MG63 (cell line): ENCODE measurements around the gene CFAP410. TPM values are rescaled to one million over a fixed set of nuclear protein-coding genes. Genes with fewer than 3 reads are reported as not detected.
A peak's percentile ranks its signal among the peaks of the same experiment; 100 is the strongest.
"Not testable (repeated sequence)": the region's sequence is repeated elsewhere in the genome, so short reads cannot be mapped to it uniquely, and the experiment has no call there.

Experiments used
- DNase-seq: peaks from one replicate; pipeline ENCODE4 v3.0.0-alpha.2; 2020
- H3K27me3 ChIP-seq: fragments of 250-450 bp; sonication (Bioruptor Pico); 2 replicates; pipeline ENCODE4 v1.5.1; 2020; ENCODE audit warnings: mild to moderate bottlenecking, moderate library complexity
- H3K36me3 ChIP-seq: fragments of 250-450 bp; sonication (Bioruptor Pico); 2 replicates; pipeline ENCODE4 v1.5.1; 2020; ENCODE audit warnings: mild to moderate bottlenecking, moderate library complexity
- H3K4me3 ChIP-seq: fragments of 250-450 bp; sonication (Bioruptor Pico); 2 replicates; pipeline ENCODE4 v1.5.1; 2020; ENCODE audit warnings: mild to moderate bottlenecking, moderate library complexity
- H3K9me3 ChIP-seq: fragments of 250-450 bp; sonication (Bioruptor Pico); 2 replicates; pipeline ENCODE4 v1.5.1; 2020; ENCODE audit warnings: mild to moderate bottlenecking, moderate library complexity
- total RNA-seq: library from RNA; depleted of rRNA; stranded (reverse); fragments of >200 nt; shearing (Covaris generic); gene quantifications from 2 replicates; pipeline ENCODE4 v1.2.3, GENCODE V29; 2014; ENCODE audit warnings: low replicate concordance

Gene CFAP410
- total RNA-seq, 1 experiment from 2014 or later, result 34.9 TPM

GRCh38 chr21:44374601-44375280 is 35.6 kb upstream of the CFAP410 start:
- H3K27me3 ChIP-seq, result peaks cover 28% of the 10 kb centered on the region
- H3K36me3 ChIP-seq, result no peaks in the 10 kb centered on the region
- H3K9me3 ChIP-seq, result no peaks in the 10 kb centered on the region
- no peak overlapping the region for H3K4me3 ChIP-seq
- DNase-seq, result no peak

- no peak for DNase-seq
- H3K9me3 ChIP-seq, result no peaks in the 10 kb centered on the region
- no peaks in the 10 kb centered on the region for H3K36me3 ChIP-seq
- no peak overlapping the region for H3K4me3 ChIP-seq
- peaks cover 17% of the 10 kb centered on the region for H3K27me3 ChIP-seq
These were observed 33.4 kb upstream of the CFAP410 start for GRCh38 chr21:44372616-44373015.

GRCh38 chr21:44371596-44371995 is 32.4 kb upstream of the CFAP410 start:
- Histone ChIP-seq H3K36me3 (no peaks in the 10 kb centered on the region), H3K27me3 (peaks cover 14% of the 10 kb centered on the region), H3K4me3 (no peak overlapping the region), H3K9me3 (no peaks in the 10 kb centered on the region)
- no peak for DNase-seq

GRCh38 chr21:44370786-44371410 is 31.7 kb upstream of the CFAP410 start:
- peaks cover 12% of the 10 kb centered on the region for H3K27me3 ChIP-seq
- DNase-seq, result no peak
- no peaks in the 10 kb centered on the region for H3K36me3 ChIP-seq
- no peaks in the 10 kb centered on the region for H3K9me3 ChIP-seq
- H3K4me3 ChIP-seq, result no peak overlapping the region

- H3K4me3 ChIP-seq, result no peak overlapping the region
- no peaks in the 10 kb centered on the region for H3K9me3 ChIP-seq
These were observed 31.0 kb upstream of the CFAP410 start for GRCh38 chr21:44370027-44370735.

GRCh38 chr21:44368711-44369446 is 29.7 kb upstream of the CFAP410 start:
- no peaks in the 10 kb centered on the region for H3K36me3 ChIP-seq

More at GRCh38 chr21:44370027-44370735, 31.0 kb upstream of the CFAP410 start:
- no peaks in the 10 kb centered on the region for H3K36me3 ChIP-seq
- peak; percentile 31 for DNase-seq
- peaks cover 12% of the 10 kb centered on the region for H3K27me3 ChIP-seq

GRCh38 chr21:44366586-44367211 is 27.5 kb upstream of the CFAP410 start:
- DNase-seq, result no peak
- Histone ChIP-seq H3K36me3 (no peaks in the 10 kb centered on the region), H3K4me3 (no peak overlapping the region), H3K27me3 (peaks cover 6% of the 10 kb centered on the region), H3K9me3 (peaks cover 9% of the 10 kb centered on the region)

More at GRCh38 chr21:44368711-44369446, 29.7 kb upstream of the CFAP410 start:
- Histone ChIP-seq H3K4me3 (no peak overlapping the region), H3K9me3 (no peaks in the 10 kb centered on the region), H3K27me3 (peaks cover 6% of the 10 kb centered on the region)
- no peak for DNase-seq

- Histone ChIP-seq H3K27me3 (peaks cover 5% of the 10 kb centered on the region), H3K9me3 (peaks cover 9% of the 10 kb centered on the region), H3K4me3 (no peak overlapping the region), H3K36me3 (no peaks in the 10 kb centered on the region)
- no peak for DNase-seq
These were observed 26.9 kb upstream of the CFAP410 start for GRCh38 chr21:44365967-44366585.

- peaks cover 5% of the 10 kb centered on the region for H3K27me3 ChIP-seq
- H3K4me3 ChIP-seq, result no peak overlapping the region
- peaks cover 9% of the 10 kb centered on the region for H3K9me3 ChIP-seq
- no peaks in the 10 kb centered on the region for H3K36me3 ChIP-seq
- no peak for DNase-seq
These were observed 26.2 kb upstream of the CFAP410 start for GRCh38 chr21:44365251-44365966.

GRCh38 chr21:44364151-44365053 is 25.2 kb upstream of the CFAP410 start:
- H3K9me3 ChIP-seq, result peaks cover 9% of the 10 kb centered on the region
- H3K4me3 ChIP-seq, result no peak overlapping the region
- peaks cover 5% of the 10 kb centered on the region for H3K27me3 ChIP-seq
- H3K36me3 ChIP-seq, result no peaks in the 10 kb centered on the region
- DNase-seq, result no peak

- no peak overlapping the region for H3K4me3 ChIP-seq
- DNase-seq, result no peak
- peaks cover 9% of the 10 kb centered on the region for H3K9me3 ChIP-seq
- H3K36me3 ChIP-seq, result no peaks in the 10 kb centered on the region
- peaks cover 5% of the 10 kb centered on the region for H3K27me3 ChIP-seq
These were observed 24.1 kb upstream of the CFAP410 start for GRCh38 chr21:44363278-44363677.

- DNase-seq, H3K36me3 ChIP-seq, H3K4me3 ChIP-seq, H3K27me3 ChIP-seq, H3K9me3 ChIP-seq: not testable (repeated sequence)
These were observed 22.7 kb upstream of the CFAP410 start for GRCh38 chr21:44361903-44362302.

- H3K9me3 ChIP-seq, result peaks cover 9% of the 10 kb centered on the region
- no peaks in the 10 kb centered on the region for H3K36me3 ChIP-seq
- no peak overlapping the region for H3K4me3 ChIP-seq
- DNase-seq, result no peak
- H3K27me3 ChIP-seq, result peaks cover 5% of the 10 kb centered on the region
These were observed 21.0 kb upstream of the CFAP410 start for GRCh38 chr21:44360159-44360558.

GRCh38 chr21:44359396-44359795 is 20.2 kb upstream of the CFAP410 start:
- DNase-seq, result no peak
- no peaks in the 10 kb centered on the region for H3K36me3 ChIP-seq
- peaks cover 5% of the 10 kb centered on the region for H3K27me3 ChIP-seq
- peaks cover 9% of the 10 kb centered on the region for H3K9me3 ChIP-seq
- no peak overlapping the region for H3K4me3 ChIP-seq
